OCI-LY7 (cell line): Measurements from ENCODE around the gene LRRN2. TPM values are rescaled to one million over a fixed set of nuclear protein-coding genes. Genes with fewer than 3 reads are reported as not detected.

ENCODE experiments used
- Bru-seq: library from RNA; stranded (reverse); fragments of 400-500 nt; gene quantifications from one replicate; lab custom pipeline; 2021; lab: Mats Ljungman, UMichigan
- BruChase-seq, 2 experiments: library from RNA; stranded (reverse); fragments of 400-500 nt; gene quantifications; one replicate each; lab custom pipeline; 2021; lab: Mats Ljungman, UMichigan
- BruUV-seq: library from RNA; stranded (reverse); fragments of 400-500 nt; replicated peaks from 2 replicates; lab custom pipeline; 2021; lab: Mats Ljungman, UMichigan
- CTCF ChIA-PET: fragments of 300-600 bp; sonication (Branson Sonifier 250); formaldehyde crosslinking; loops from one replicate; lab custom pipeline; 2022; ENCODE audit warnings: antibody characterized with exemption; ENCODE audit not compliant: unreplicated experiment; lab: Charles Lee
- POLR2A ChIA-PET: fragments of 300-600 bp; sonication (Branson Sonifier 250); formaldehyde crosslinking; loops from one replicate; lab custom pipeline; 2022; ENCODE audit warnings: antibody characterized with exemption; lab: Charles Lee
- DNase-seq: peaks from one replicate; pipeline ENCODE4 v3.0.0-alpha.2; 2015; ENCODE audit warnings: low spot score
- H2AFZ ChIP-seq: fragments of 200-600 bp; sonication (generic), shearing (Covaris generic); 2 replicates; pipeline ENCODE4 v1.6.1; 2014; ENCODE audit warnings: mild to moderate bottlenecking, antibody characterized with exemption, low read length, moderate library complexity
- H3K27ac ChIP-seq: fragments of 200-600 bp; sonication (generic); 2 replicates; pipeline ENCODE4 v1.5.1; 2014; ENCODE audit warnings: mixed run types, low read depth, mild to moderate bottlenecking, moderate library complexity, low read length, inconsistent platforms; ENCODE audit not compliant: poor library complexity, severe bottlenecking
- H3K36me3 ChIP-seq: fragments of 200-600 bp; sonication (generic); 2 replicates; pipeline ENCODE4 v1.6.1; 2014; ENCODE audit warnings: mild to moderate bottlenecking, antibody characterized with exemption, low read length, moderate library complexity, mixed read lengths; ENCODE audit not compliant: insufficient read depth
- H3K4me1 ChIP-seq: fragments of 200-600 bp; sonication (generic); 2 replicates; pipeline ENCODE4 v1.5.1; 2014; ENCODE audit warnings: mild to moderate bottlenecking, low read length; ENCODE audit not compliant: insufficient read depth, poor library complexity, severe bottlenecking
- H3K4me2 ChIP-seq: fragments of 200-600 bp; sonication (generic); 2 replicates; pipeline ENCODE4 v1.6.1; 2014; ENCODE audit warnings: mild to moderate bottlenecking, low read length
- H3K4me3 ChIP-seq: fragments of 200-600 bp; sonication (generic); 2 replicates; pipeline ENCODE4 v1.5.1; 2014; ENCODE audit warnings: mild to moderate bottlenecking, low read depth, low read length; ENCODE audit not compliant: poor library complexity, severe bottlenecking
- H3K79me2 ChIP-seq: fragments of 200-600 bp; sonication (generic); 2 replicates; pipeline ENCODE4 v1.6.1; 2016; ENCODE audit warnings: low read depth, mild to moderate bottlenecking, low read length, moderate library complexity, mixed read lengths; ENCODE audit not compliant: insufficient read depth
- H3K9me2 ChIP-seq: fragments of 200-600 bp; sonication (generic); 2 replicates; pipeline ENCODE4 v1.6.1; 2016; ENCODE audit warnings: mild to moderate bottlenecking, low read length, mixed read lengths; ENCODE audit not compliant: insufficient read depth
- H3K9me3 ChIP-seq: fragments of 200-600 bp; sonication (generic); 2 replicates; pipeline ENCODE4 v1.6.1; 2014; ENCODE audit warnings: mild to moderate bottlenecking, mixed run types, low read length, mixed read lengths
- H4K20me1 ChIP-seq: fragments of 200-600 bp; sonication (generic); 2 replicates; pipeline ENCODE4 v1.6.1; 2014; ENCODE audit warnings: mild to moderate bottlenecking, antibody characterized with exemption, low read length, moderate library complexity, mixed read lengths; ENCODE audit not compliant: insufficient read depth
- CTCF ChIP-seq: fragments of 200-600 bp; sonication (generic); conservative IDR thresholded peaks from 2 replicates; pipeline ENCODE4 v1.5.1; 2014; ENCODE audit warnings: mild to moderate bottlenecking, antibody characterized with exemption, low read length, moderate library complexity, mixed read lengths
- EZH2phosphoT487 ChIP-seq: fragments of 200-600 bp; sonication (generic); IDR thresholded peaks from 2 replicates; pipeline ENCODE4 v1.6.1; 2018; ENCODE audit warnings: low read depth, borderline replicate concordance, mild to moderate bottlenecking, mixed run types, antibody characterized with exemption, low read length, moderate library complexity, mixed read lengths
- intact Hi-C: fragments of 100-400 bp; cut with micrococcal nuclease; formaldehyde crosslinking; loops from one replicate; pipeline ENCODE4 v1.10.0; 2022; ENCODE audit not compliant: unreplicated experiment
- long read RNA-seq: library from polyadenylated mRNA; stranded (forward); transcript quantifications from one replicate; pipeline ENCODE4 v2.0.0, GENCODE V29; 2022
- total RNA-seq, 2 experiments: library from RNA; depleted of rRNA in 1 of 2; stranded (reverse); fragments of >200 nt in 1 of 2; shearing (Covaris generic) in 1 of 2; gene quantifications; 2 replicates each; pipeline ENCODE4 v1.2.3, GENCODE V29; 2014 to 2022

LRRN2 gene
- total RNA-seq (2014; rRNA removed; shearing (Covaris generic)) (not detected in 2 replicates), total RNA-seq (2022) (not detected in 2 replicates), Bru-seq, nascent RNA (percentile 6 among the genes with signal in this experiment), BruChase-seq, experiment 1, labeled RNA remaining after a 6-hour chase (percentile 3 among the genes with signal in this experiment), BruChase-seq, experiment 2, labeled RNA remaining after a 2-hour chase (not detected)
- long read RNA-seq, result 0 reads

- Histone ChIP-seq H3K4me3 (no peak within 1 kb of the TSS), H2AFZ (no peak within 1 kb of the TSS), H3K4me1 (no peaks in the 10 kb centered on the region), H3K79me2 (no peaks in the 10 kb centered on the region), H3K9me3 (no peaks in the 10 kb centered on the region), H3K9me2 (no peaks in the 10 kb centered on the region), H3K4me2 (no peak within 1 kb of the TSS), H3K27ac (no peak within 1 kb of the TSS), H4K20me1 (no peaks in the 10 kb centered on the region), H3K36me3 (no peaks in the 10 kb centered on the region)
- intact Hi-C loops, result no loop called here
- TF ChIP-seq EZH2phosphoT487 (no peak), CTCF (no peak)
- CTCF ChIA-PET, result no interaction called here
- DNase-seq, result no peak
- no TSS peak for BruUV-seq
- POLR2A ChIA-PET, result no interaction called here
These were observed at the start of gene LRRN2 for GRCh38 chr1:204685236-204686006. LRRN2 (minus strand) TSS chr1:204685738; CDS start chr1:204619992, 65,746 bp downstream.

GRCh38 chr1:204735042-204735441 is 49.5 kb upstream of the LRRN2 start:
- H3K4me2 ChIP-seq, result no peak overlapping the region
- no peaks in the 10 kb centered on the region for H4K20me1 ChIP-seq
- BruUV-seq, result no TSS peak
- no peaks in the 10 kb centered on the region for H3K4me1 ChIP-seq
- H3K9me2 ChIP-seq, result no peaks in the 10 kb centered on the region
- intact Hi-C loops, result no loop called here
- H2AFZ ChIP-seq, result no peak overlapping the region
- CTCF ChIA-PET, result interaction anchor here (0.7 kb wide), 1 partner anchor 72 kb away, joined by 3 read pairs; no protein-coding TSS in a partner anchor
- H3K79me2 ChIP-seq, result no peaks in the 10 kb centered on the region
- no peak overlapping the region for H3K27ac ChIP-seq
- H3K4me3 ChIP-seq, result no peak overlapping the region
- TF ChIP-seq EZH2phosphoT487 (no peak), CTCF (no peak)
- H3K36me3 ChIP-seq, result no peaks in the 10 kb centered on the region
- DNase-seq, result no peak
- POLR2A ChIA-PET, result no interaction called here
- H3K9me3 ChIP-seq, result peaks cover 14% of the 10 kb centered on the region
